PC-3 (cell line): Measurements from ENCODE around the gene CNTNAP3B. TPM values are rescaled to one million over a fixed set of nuclear protein-coding genes. Genes with fewer than 3 reads are reported as not detected.
"Not testable (repeated sequence)": the region's sequence is repeated elsewhere in the genome, so short reads cannot be mapped to it uniquely, and the experiment has no call there.

Source experiments
- ATAC-seq: fragments of 200-7000 bp; cut with Tn5 transposase; 2 replicates; pipeline ENCODE4 v1.9.1; 2020; ENCODE audit warnings: mild to moderate bottlenecking, moderate library complexity
- BruUV-seq: library from RNA; stranded (reverse); fragments of 400-500 nt; replicated peaks from 2 replicates; lab custom pipeline; 2021; lab: Mats Ljungman, UMichigan
- CTCF ChIA-PET: fragments of 300-600 bp; sonication (Branson Sonifier 250); formaldehyde crosslinking; loops from one replicate; lab custom pipeline; 2022; ENCODE audit warnings: antibody characterized with exemption; lab: Charles Lee
- POLR2A ChIA-PET: fragments of 300-600 bp; sonication (Branson Sonifier 250); formaldehyde crosslinking; loops from one replicate; lab custom pipeline; 2022; ENCODE audit warnings: antibody characterized with exemption; ENCODE audit not compliant: unreplicated experiment; lab: Charles Lee
- DNase-seq: peaks from one replicate; pipeline ENCODE4 v3.0.0-alpha.2; 2015
- H2AFZ ChIP-seq: fragments of 300-600 bp; sonication (generic); 2 replicates; pipeline ENCODE4 v1.6.0; 2016; ENCODE audit warnings: antibody characterized with exemption, low read length
- H3F3A ChIP-seq: fragments of 300-600 bp; sonication (generic); one replicate; pipeline ENCODE4 v1.6.0; 2017; ENCODE audit warnings: antibody characterized with exemption, low read length, control low read depth, mild to moderate bottlenecking; ENCODE audit not compliant: unreplicated experiment
- H3K27ac ChIP-seq: fragments of 300-600 bp; sonication (generic); 2 replicates; pipeline ENCODE4 v1.5.1; 2016; ENCODE audit warnings: mild to moderate bottlenecking, low read length
- H3K27me3 ChIP-seq: fragments of 300-600 bp; sonication (generic); 2 replicates; pipeline ENCODE4 v1.6.1; 2016; ENCODE audit warnings: low read length, mixed read lengths
- H3K36me3 ChIP-seq: fragments of 300-600 bp; sonication (generic); 2 replicates; pipeline ENCODE4 v1.6.1; 2016; ENCODE audit warnings: low read depth, mixed run types, low read length, mixed read lengths
- H3K4me1 ChIP-seq: fragments of 300-600 bp; sonication (generic); 2 replicates; pipeline ENCODE4 v1.5.1; 2016; ENCODE audit warnings: low read length; ENCODE audit not compliant: insufficient read depth
- H3K4me2 ChIP-seq: fragments of 300-600 bp; sonication (generic); 2 replicates; pipeline ENCODE4 v1.6.0; 2016; ENCODE audit warnings: low read length
- H3K4me3 ChIP-seq: fragments of 300-600 bp; sonication (generic); 2 replicates; pipeline ENCODE4 v1.5.1; 2016; ENCODE audit warnings: mild to moderate bottlenecking, low read length, mixed read lengths
- H3K79me2 ChIP-seq: fragments of 300-600 bp; sonication (generic); 2 replicates; pipeline ENCODE4 v1.6.1; 2017; ENCODE audit warnings: low read length, mixed read lengths
- H3K9ac ChIP-seq: fragments of 300-600 bp; sonication (generic); 2 replicates; pipeline ENCODE4 v1.6.0; 2016; ENCODE audit warnings: mild to moderate bottlenecking, low read length
- H3K9me2 ChIP-seq: fragments of 300-600 bp; sonication (generic); replicated peaks from 2 replicates; pipeline ENCODE4 v1.6.1; 2016; ENCODE audit warnings: mixed run types, low read length, mixed read lengths
- H3K9me3 ChIP-seq: fragments of 300-600 bp; sonication (generic); 2 replicates; pipeline ENCODE4 v1.6.1; 2016; ENCODE audit warnings: low read length, mixed read lengths
- H4K20me1 ChIP-seq: fragments of 300-600 bp; sonication (generic); 2 replicates; pipeline ENCODE4 v1.6.1; 2016; ENCODE audit warnings: low read length, mixed read lengths
- intact Hi-C: fragments of 100-400 bp; cut with micrococcal nuclease; formaldehyde crosslinking; loops from 2 replicates; pipeline ENCODE4 v1.9.0; 2023
- total RNA-seq: library from RNA; depleted of rRNA; stranded (reverse); fragments of >200 nt; gene quantifications from 2 replicates; pipeline ENCODE4 v1.2.3, GENCODE V29; 2014

The CNTNAP3B gene
- total RNA-seq, 1 experiment from 2014 or later = 10.3 TPM

GRCh38 chr9:42014317-42014716 is 114.9 kb downstream of the CNTNAP3B start:
- H3K79me2 ChIP-seq, H3K9me2 ChIP-seq, H4K20me1 ChIP-seq, H3F3A ChIP-seq, H3K9me3 ChIP-seq, H3K4me2 ChIP-seq, H3K4me3 ChIP-seq, intact Hi-C loops, H2AFZ ChIP-seq, H3K4me1 ChIP-seq, H3K27ac ChIP-seq, ATAC-seq, POLR2A ChIA-PET, H3K36me3 ChIP-seq, BruUV-seq, CTCF ChIA-PET, H3K9ac ChIP-seq, DNase-seq, H3K27me3 ChIP-seq: not testable (repeated sequence)

- H2AFZ ChIP-seq, H3K36me3 ChIP-seq, H3K4me2 ChIP-seq, H3F3A ChIP-seq, ATAC-seq, DNase-seq, H3K27ac ChIP-seq, H3K9me2 ChIP-seq, intact Hi-C loops, H4K20me1 ChIP-seq, H3K79me2 ChIP-seq, H3K9ac ChIP-seq, H3K4me1 ChIP-seq, POLR2A ChIA-PET, H3K9me3 ChIP-seq, H3K4me3 ChIP-seq, CTCF ChIA-PET, H3K27me3 ChIP-seq, BruUV-seq: not testable (repeated sequence)
These were observed 137.6 kb downstream of the CNTNAP3B start for GRCh38 chr9:41991607-41992006.

GRCh38 chr9:41980271-41980670 is 149.0 kb downstream of the CNTNAP3B start:
- not testable (repeated sequence) for BruUV-seq, H3K36me3 ChIP-seq, H3K9me2 ChIP-seq

GRCh38 chr9:41977965-41978600 is 151.1 kb downstream of the CNTNAP3B start:
- H3K4me3 ChIP-seq, CTCF ChIA-PET, H2AFZ ChIP-seq, POLR2A ChIA-PET, BruUV-seq, H3K9me3 ChIP-seq, H3K4me1 ChIP-seq, H4K20me1 ChIP-seq, ATAC-seq, H3K36me3 ChIP-seq, H3K27me3 ChIP-seq, H3K4me2 ChIP-seq, H3K79me2 ChIP-seq, H3K9ac ChIP-seq, H3K9me2 ChIP-seq, H3K27ac ChIP-seq, DNase-seq, intact Hi-C loops, H3F3A ChIP-seq: not testable (repeated sequence)

More at GRCh38 chr9:41980271-41980670, 149.0 kb downstream of the CNTNAP3B start:
- H3K79me2 ChIP-seq, intact Hi-C loops, POLR2A ChIA-PET, ATAC-seq, H3K4me1 ChIP-seq, H3K4me2 ChIP-seq, DNase-seq, H3F3A ChIP-seq, H3K4me3 ChIP-seq, H2AFZ ChIP-seq, CTCF ChIA-PET, H3K27ac ChIP-seq, H3K27me3 ChIP-seq, H4K20me1 ChIP-seq, H3K9me3 ChIP-seq, H3K9ac ChIP-seq: not testable (repeated sequence)

- DNase-seq, ATAC-seq, H3K27me3 ChIP-seq, H3K27ac ChIP-seq, H4K20me1 ChIP-seq, BruUV-seq, intact Hi-C loops, CTCF ChIA-PET, H3K79me2 ChIP-seq, H3K4me1 ChIP-seq, H3K9me3 ChIP-seq, H3F3A ChIP-seq, H3K36me3 ChIP-seq, H3K4me2 ChIP-seq, POLR2A ChIA-PET, H3K4me3 ChIP-seq, H3K9me2 ChIP-seq, H2AFZ ChIP-seq, H3K9ac ChIP-seq: not testable (repeated sequence)
These were observed 154.3 kb downstream of the CNTNAP3B start for GRCh38 chr9:41974906-41975305.

- H3K4me1 ChIP-seq, DNase-seq, H3K9ac ChIP-seq, BruUV-seq, POLR2A ChIA-PET, H3K27me3 ChIP-seq, H3K4me2 ChIP-seq, H3K79me2 ChIP-seq, H2AFZ ChIP-seq, H4K20me1 ChIP-seq, CTCF ChIA-PET, H3K9me2 ChIP-seq, H3K4me3 ChIP-seq, H3F3A ChIP-seq, H3K36me3 ChIP-seq, intact Hi-C loops, ATAC-seq, H3K9me3 ChIP-seq, H3K27ac ChIP-seq: not testable (repeated sequence)
These were observed 176.2 kb downstream of the CNTNAP3B start for GRCh38 chr9:41953007-41953406.
